Osteoblast (primary cell): ENCODE results near the gene HPN. TPM values are rescaled to one million over a fixed set of nuclear protein-coding genes. Genes with fewer than 3 reads are reported as not detected.
A peak's percentile ranks its signal among the peaks of the same experiment; 100 is the strongest.
"Not testable (repeated sequence)": the region's sequence is repeated elsewhere in the genome, so short reads cannot be mapped to it uniquely, and the experiment has no call there.

Experiments used
- DNase-seq: peaks from one replicate; pipeline ENCODE4 v3.0.0; 2011; ENCODE audit warnings: low spot score, mixed read lengths; ENCODE audit not compliant: insufficient read length; ENCODE audit errors: missing footprints
- H2AFZ ChIP-seq: 2 replicates; pipeline ENCODE4 v1.6.0; 2011; ENCODE audit warnings: mild to moderate bottlenecking, low read length
- H3K27ac ChIP-seq: 2 replicates; pipeline ENCODE4 v1.5.1; 2011; ENCODE audit warnings: mild to moderate bottlenecking, low read depth, low read length, moderate library complexity
- H3K27me3 ChIP-seq: 2 replicates; pipeline ENCODE4 v1.6.0; 2012; ENCODE audit warnings: mild to moderate bottlenecking, control low read depth, inconsistent platforms, low read length, moderate library complexity; ENCODE audit not compliant: insufficient read depth
- H3K36me3 ChIP-seq: 2 replicates; pipeline ENCODE4 v1.5.1; 2011; ENCODE audit warnings: mild to moderate bottlenecking, low read length, control low read depth, moderate library complexity; ENCODE audit not compliant: insufficient read depth
- H3K4me1 ChIP-seq: 2 replicates; pipeline ENCODE4 v1.5.1; 2011; ENCODE audit warnings: mild to moderate bottlenecking, low read length, control low read depth, moderate library complexity; ENCODE audit not compliant: insufficient read depth
- H3K4me2 ChIP-seq: 2 replicates; pipeline ENCODE4 v1.6.0; 2011; ENCODE audit warnings: mild to moderate bottlenecking, low read length; ENCODE audit not compliant: insufficient read depth
- H3K4me3 ChIP-seq: fragments of 200-600 bp; sonication (generic); 3 replicates; pipeline ENCODE4 v1.5.1; 2012; ENCODE audit warnings: mild to moderate bottlenecking, low read length, inconsistent platforms; ENCODE audit not compliant: insufficient read depth
- H3K79me2 ChIP-seq: 2 replicates; pipeline ENCODE4 v1.6.0; 2012; ENCODE audit warnings: mild to moderate bottlenecking, low read length, control low read depth, inconsistent platforms; ENCODE audit not compliant: insufficient read depth
- H3K9me3 ChIP-seq: 2 replicates; pipeline ENCODE4 v1.5.1; 2011; ENCODE audit warnings: low read depth, low read length, control low read depth
- H4K20me1 ChIP-seq: 2 replicates; pipeline ENCODE4 v1.6.0; 2012; ENCODE audit warnings: mild to moderate bottlenecking, low read length, control low read depth; ENCODE audit not compliant: insufficient read depth
- CTCF ChIP-seq: IDR thresholded peaks from 2 replicates; pipeline ENCODE4 v1.5.1; 2011; ENCODE audit warnings: mild to moderate bottlenecking, low read depth, low read length, moderate library complexity; ENCODE audit errors: extremely low read depth
- total RNA-seq: library from RNA; depleted of rRNA; stranded (reverse); fragments of >200 nt; gene quantifications from 2 replicates; pipeline ENCODE4 v1.2.3, GENCODE V29; 2012

The HPN gene
- total RNA-seq, 1 donor = under 0.01 TPM

DNA sequence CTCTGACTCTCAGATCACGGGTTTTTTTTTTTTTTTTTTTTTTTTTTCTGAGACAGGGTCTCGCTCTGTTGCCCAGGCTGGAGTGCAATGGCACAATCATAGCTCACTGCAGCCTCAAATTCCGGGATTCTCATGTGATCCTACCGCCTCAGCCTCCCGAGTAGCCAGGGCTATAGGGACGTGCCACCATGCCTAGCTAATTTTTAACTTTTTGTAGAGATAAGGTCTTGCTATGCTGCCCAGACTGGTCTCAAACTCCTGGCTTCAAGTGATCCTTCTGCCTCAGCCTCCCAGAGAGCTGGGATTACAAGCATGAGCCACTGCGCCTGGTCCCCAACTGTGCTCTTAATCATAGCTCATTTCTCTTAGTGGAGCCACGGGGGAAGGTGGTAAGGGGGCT lies 46.0 kb upstream of the HPN start:
- TF ChIP-seq CTCF = no peak
- Histone ChIP-seq H3K36me3 (no peaks in the 10 kb centered on the region), H3K4me2 (no peak overlapping the region), H3K4me1 (peaks cover 9% of the 10 kb centered on the region), H4K20me1 (no peaks in the 10 kb centered on the region), H2AFZ (peak overlapping the region; percentile 88), H3K27ac (no peak overlapping the region), H3K27me3 (no peaks in the 10 kb centered on the region), H3K4me3 (no peak overlapping the region), H3K9me3 (no peaks in the 10 kb centered on the region), H3K79me2 (peaks cover 6% of the 10 kb centered on the region)
- DNase-seq = no peak

DNA sequence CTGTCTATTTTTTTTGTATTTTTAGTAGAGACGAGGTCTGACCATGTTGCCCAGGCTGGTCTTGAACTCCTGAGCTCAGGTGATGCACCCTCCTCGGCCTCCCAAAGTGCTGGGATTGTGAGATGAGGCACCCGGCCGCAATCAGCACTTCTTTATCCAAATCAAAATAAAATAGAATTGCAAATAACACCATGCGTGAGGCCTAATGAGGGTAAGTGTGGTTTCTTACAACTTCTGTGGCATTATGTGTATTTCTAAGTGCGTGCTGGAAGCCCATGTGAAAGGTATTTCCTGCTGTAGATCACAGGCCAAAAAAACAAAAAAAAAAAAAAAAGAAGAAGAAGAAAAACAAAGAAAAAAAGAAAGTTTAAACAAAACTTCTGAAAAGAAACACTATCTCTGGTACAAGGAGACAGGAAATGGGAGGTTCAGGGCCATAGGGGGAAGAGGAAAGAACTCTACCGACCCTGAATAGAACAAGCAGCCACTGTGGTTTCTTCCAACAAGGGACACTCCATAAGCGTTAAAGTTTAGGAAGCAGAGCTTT lies 44.4 kb upstream of the HPN start:
- DNase-seq = no peak
- no peak overlapping the region for H3K4me2 ChIP-seq
- peak overlapping the region; percentile 71 for H2AFZ ChIP-seq
- no peaks in the 10 kb centered on the region for H3K27me3 ChIP-seq
- peaks cover 22% of the 10 kb centered on the region for H3K79me2 ChIP-seq
- H3K4me3 ChIP-seq = no peak overlapping the region
- H4K20me1 ChIP-seq = peaks cover 10% of the 10 kb centered on the region
- peaks cover 2% of the 10 kb centered on the region for H3K36me3 ChIP-seq
- H3K4me1 ChIP-seq = peaks cover 19% of the 10 kb centered on the region
- no peaks in the 10 kb centered on the region for H3K9me3 ChIP-seq
- H3K27ac ChIP-seq = no peak overlapping the region
- TF ChIP-seq CTCF = no peak

- Histone ChIP-seq H4K20me1 (peaks cover 18% of the 10 kb centered on the region), H3K4me1 (peaks cover 19% of the 10 kb centered on the region), H3K79me2 (peaks cover 31% of the 10 kb centered on the region)
- not testable (repeated sequence) for H3K4me2 ChIP-seq, DNase-seq, H3K27me3 ChIP-seq, H3K36me3 ChIP-seq, H3K9me3 ChIP-seq, H2AFZ ChIP-seq, H3K4me3 ChIP-seq, H3K27ac ChIP-seq
Observed at GRCh38 chr19:34998224-34998623, 43.3 kb upstream of the HPN start.

- Histone ChIP-seq H3K4me2 (peak overlapping the region; percentile 95), H4K20me1 (peaks cover 24% of the 10 kb centered on the region), H3K27me3 (no peaks in the 10 kb centered on the region), H3K4me3 (peak overlapping the region; percentile 82), H2AFZ (peak overlapping the region; percentile 94), H3K4me1 (peaks cover 19% of the 10 kb centered on the region), H3K36me3 (peaks cover 2% of the 10 kb centered on the region), H3K79me2 (peaks cover 38% of the 10 kb centered on the region), H3K9me3 (no peaks in the 10 kb centered on the region), H3K27ac (peak overlapping the region; percentile 93)
- DNase-seq = peak; percentile 68
- no peak for TF ChIP-seq CTCF
Observed at GRCh38 chr19:34998777-34999497, 42.6 kb upstream of the HPN start.
